Liver (tissue), 9 donors: Measurements from ENCODE around the gene CFAP61. TPM values are rescaled to one million over a fixed set of nuclear protein-coding genes. Genes with fewer than 3 reads are reported as not detected.

Source experiments
- DNase-seq: peaks from one replicate; pipeline ENCODE4 v3.0.0-alpha.2; 2017; ENCODE audit warnings: low spot score
- H3K27ac ChIP-seq, 2 donors: one replicate each; pipeline ENCODE4 v1.7.0; 2013; ENCODE audit warnings: inconsistent platforms in 2 of 2, low read length in 2 of 2, control low read depth in 1 of 2, low read depth in 1 of 2, mild to moderate bottlenecking in 1 of 2
- H3K27me3 ChIP-seq, 4 donors: one replicate each; pipeline versions ENCODE4 v1.6.1 to v1.7.0; 2013; ENCODE audit warnings: low read length in 3 of 4, inconsistent platforms in 1 of 4, mild to moderate bottlenecking in 1 of 4, moderate library complexity in 1 of 4; ENCODE audit not compliant: control insufficient read depth in 4 of 4, insufficient read depth in 4 of 4
- H3K36me3 ChIP-seq, 4 donors: one replicate each; pipeline versions ENCODE4 v1.6.1 to v1.7.0; 2013; ENCODE audit warnings: low read length in 3 of 4, mild to moderate bottlenecking in 3 of 4, low read depth in 1 of 4, moderate library complexity in 1 of 4; ENCODE audit not compliant: control insufficient read depth in 4 of 4, insufficient read depth in 3 of 4
- H3K4me1 ChIP-seq, 4 donors: one replicate each; pipeline versions ENCODE4 v1.6.1 to v1.7.0; 2013; ENCODE audit warnings: low read length in 3 of 4, mild to moderate bottlenecking in 3 of 4, moderate library complexity in 1 of 4; ENCODE audit not compliant: control insufficient read depth in 4 of 4, insufficient read depth in 4 of 4
- H3K4me3 ChIP-seq, 3 donors: one replicate each; pipeline versions ENCODE4 v1.6.1 to v1.7.0; 2013; ENCODE audit warnings: low read length in 3 of 3, control low read depth in 1 of 3, low read depth in 1 of 3, mild to moderate bottlenecking in 1 of 3
- H3K9ac ChIP-seq, 2 donors: one replicate each; pipeline ENCODE4 v1.7.0; 2013; ENCODE audit warnings: low read length in 2 of 2, mild to moderate bottlenecking in 2 of 2, moderate library complexity in 2 of 2, control low read depth in 1 of 2, low read depth in 1 of 2
- H3K9me3 ChIP-seq, 4 donors: one replicate each; pipeline versions ENCODE4 v1.6.1 to v1.7.0; 2013; ENCODE audit warnings: low read length in 3 of 4; ENCODE audit not compliant: control insufficient read depth in 4 of 4
- EGR1 ChIP-seq, 2 donors: IDR thresholded peaks; 2 replicates each; pipeline ENCODE4 v1.6.1; 2016 to 2018; ENCODE audit warnings: antibody characterized with exemption in 2 of 2, low read depth in 2 of 2
- FOXA1 ChIP-seq: IDR thresholded peaks from 2 replicates; pipeline ENCODE4 v1.6.1; 2016; ENCODE audit warnings: antibody characterized with exemption
- FOXA2 ChIP-seq: IDR thresholded peaks from 2 replicates; pipeline ENCODE4 v1.6.1; 2016; ENCODE audit warnings: antibody characterized with exemption
- GABPA ChIP-seq, 2 donors: IDR thresholded peaks in 1 of 2; conservative IDR thresholded peaks in 1 of 2; 2 replicates each; pipeline ENCODE4 v1.6.1; 2016; ENCODE audit warnings: antibody characterized with exemption in 2 of 2, mild to moderate bottlenecking in 1 of 2, moderate library complexity in 1 of 2
- HNF4A ChIP-seq, 2 donors: conservative IDR thresholded peaks; 2 replicates each; pipeline ENCODE4 v1.6.1; 2016; ENCODE audit warnings: antibody characterized with exemption in 2 of 2, mild to moderate bottlenecking in 2 of 2
- HNF4G ChIP-seq: IDR thresholded peaks from 2 replicates; pipeline ENCODE4 v1.6.1; 2016; ENCODE audit warnings: antibody characterized with exemption
- JUND ChIP-seq, 2 donors: IDR thresholded peaks; 2 replicates each; pipeline ENCODE4 v1.6.1; 2016; ENCODE audit warnings: antibody characterized with exemption in 2 of 2
- MAX ChIP-seq: IDR thresholded peaks from 2 replicates; pipeline ENCODE4 v1.6.1; 2016; ENCODE audit warnings: antibody characterized with exemption
- NR2F2 ChIP-seq: IDR thresholded peaks from 2 replicates; pipeline ENCODE4 v1.6.1; 2016; ENCODE audit warnings: antibody characterized with exemption
- RAD21 ChIP-seq, 2 donors: IDR thresholded peaks; 2 replicates each; pipeline ENCODE4 v1.6.1; 2016; ENCODE audit warnings: antibody characterized with exemption in 2 of 2, mild to moderate bottlenecking in 2 of 2
- RXRA ChIP-seq, 2 donors: IDR thresholded peaks; 2 replicates each; pipeline ENCODE4 v1.6.1; 2017 to 2018; ENCODE audit warnings: antibody characterized with exemption in 2 of 2, mild to moderate bottlenecking in 1 of 2
- SP1 ChIP-seq: IDR thresholded peaks from 2 replicates; pipeline ENCODE4 v1.6.1; 2018; ENCODE audit warnings: antibody characterized with exemption, mild to moderate bottlenecking
- TAF1 ChIP-seq: conservative IDR thresholded peaks from 2 replicates; pipeline ENCODE4 v1.6.1; 2016; ENCODE audit warnings: antibody characterized with exemption, mild to moderate bottlenecking
- YY1 ChIP-seq: IDR thresholded peaks from 2 replicates; pipeline ENCODE4 v1.6.1; 2016; ENCODE audit warnings: antibody characterized with exemption, mild to moderate bottlenecking
- WGBS: extraction: QIAGEN DNeasy Blood & Tissue Kit; methylation state at CpG from one replicate; pipeline ENCODE4 v1.1.7; 2013; 5-methylcytosine and 5-hydroxymethylcytosine counted together
- polyA plus RNA-seq, 2 donors: library from polyadenylated mRNA; stranded (reverse) in 1 of 2; unstranded in 1 of 2; fragments of 200-250 nt in 1 of 2; fragments of >200 nt in 1 of 2; fragmentation: Nextera tagmentation in 1 of 2; extraction: Ambion mirVana in 1 of 2; gene quantifications; one replicate each; pipeline versions ENCODE4 v1.2.1 to v1.2.3, GENCODE V29; 2013 to 2015
- total RNA-seq, 2 donors: library from RNA; depleted of rRNA; stranded (reverse); fragments of >200 nt; gene quantifications; one replicate each; pipeline ENCODE4 v1.2.3, GENCODE V29; 2014
- TF ChIP-seq, protein P1 (sequence below): IDR thresholded peaks from 2 replicates; pipeline ENCODE4 v1.6.1; 2016; ENCODE audit warnings: antibody characterized with exemption
- TF ChIP-seq, protein P2 (sequence below): fragments of 150-350 bp; IDR thresholded peaks from 2 replicates; pipeline ENCODE4 v1.5.1; 2017; ENCODE audit warnings: improper control_type of control experiment, low read depth, low read length; ENCODE audit not compliant: missing input control
- TF ChIP-seq, protein P3 (sequence below): IDR thresholded peaks from 2 replicates; pipeline ENCODE4 v1.6.1; 2016; ENCODE audit warnings: antibody characterized with exemption
- donor health status: healthy.
- donor health status: healthy.
- donor health status: healthy.
- donor health status: healthy.
- donor health status: healthy.

The CFAP61 gene
- total and polyA plus RNA-seq, 4 donors = 0.05 TPM; not detected in 3

GRCh38 chr20:20226554-20226953 is 174.2 kb downstream of the CFAP61 start:
- no peak for DNase-seq
- Histone ChIP-seq H3K4me3 (no peak overlapping the region), H3K27ac (no peak overlapping the region), H3K4me1 (no peaks in the 10 kb centered on the region), H3K9ac (no peak overlapping the region), H3K27me3 (no peaks in the 10 kb centered on the region), H3K36me3 (no peaks in the 10 kb centered on the region), H3K9me3 (no peaks in the 10 kb centered on the region)
- no peak for TF ChIP-seq RXRA (IDR thresholded peaks at IDR 0.05)
- no peak for TF ChIP-seq MAX
- TF ChIP-seq, protein P1, sequence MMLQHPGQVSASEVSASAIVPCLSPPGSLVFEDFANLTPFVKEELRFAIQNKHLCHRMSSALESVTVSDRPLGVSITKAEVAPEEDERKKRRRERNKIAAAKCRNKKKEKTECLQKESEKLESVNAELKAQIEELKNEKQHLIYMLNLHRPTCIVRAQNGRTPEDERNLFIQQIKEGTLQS = no peak
- TF ChIP-seq HNF4G = no peak
- TF ChIP-seq HNF4A (conservative IDR thresholded peaks at IDR 0.05) = no peak
- no peak for TF ChIP-seq SP1
- no peak for TF ChIP-seq EGR1 (IDR thresholded peaks at IDR 0.05; ENCODE audit: low read depth in 2 of 2)
- TF ChIP-seq GABPA (IDR thresholded peaks at IDR 0.05 in 1 of 2, conservative IDR thresholded peaks at IDR 0.05 in 1 of 2) = no peak
- TF ChIP-seq, protein P2, sequence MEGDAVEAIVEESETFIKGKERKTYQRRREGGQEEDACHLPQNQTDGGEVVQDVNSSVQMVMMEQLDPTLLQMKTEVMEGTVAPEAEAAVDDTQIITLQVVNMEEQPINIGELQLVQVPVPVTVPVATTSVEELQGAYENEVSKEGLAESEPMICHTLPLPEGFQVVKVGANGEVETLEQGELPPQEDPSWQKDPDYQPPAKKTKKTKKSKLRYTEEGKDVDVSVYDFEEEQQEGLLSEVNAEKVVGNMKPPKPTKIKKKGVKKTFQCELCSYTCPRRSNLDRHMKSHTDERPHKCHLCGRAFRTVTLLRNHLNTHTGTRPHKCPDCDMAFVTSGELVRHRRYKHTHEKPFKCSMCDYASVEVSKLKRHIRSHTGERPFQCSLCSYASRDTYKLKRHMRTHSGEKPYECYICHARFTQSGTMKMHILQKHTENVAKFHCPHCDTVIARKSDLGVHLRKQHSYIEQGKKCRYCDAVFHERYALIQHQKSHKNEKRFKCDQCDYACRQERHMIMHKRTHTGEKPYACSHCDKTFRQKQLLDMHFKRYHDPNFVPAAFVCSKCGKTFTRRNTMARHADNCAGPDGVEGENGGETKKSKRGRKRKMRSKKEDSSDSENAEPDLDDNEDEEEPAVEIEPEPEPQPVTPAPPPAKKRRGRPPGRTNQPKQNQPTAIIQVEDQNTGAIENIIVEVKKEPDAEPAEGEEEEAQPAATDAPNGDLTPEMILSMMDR = no peak
- TF ChIP-seq, protein P3, sequence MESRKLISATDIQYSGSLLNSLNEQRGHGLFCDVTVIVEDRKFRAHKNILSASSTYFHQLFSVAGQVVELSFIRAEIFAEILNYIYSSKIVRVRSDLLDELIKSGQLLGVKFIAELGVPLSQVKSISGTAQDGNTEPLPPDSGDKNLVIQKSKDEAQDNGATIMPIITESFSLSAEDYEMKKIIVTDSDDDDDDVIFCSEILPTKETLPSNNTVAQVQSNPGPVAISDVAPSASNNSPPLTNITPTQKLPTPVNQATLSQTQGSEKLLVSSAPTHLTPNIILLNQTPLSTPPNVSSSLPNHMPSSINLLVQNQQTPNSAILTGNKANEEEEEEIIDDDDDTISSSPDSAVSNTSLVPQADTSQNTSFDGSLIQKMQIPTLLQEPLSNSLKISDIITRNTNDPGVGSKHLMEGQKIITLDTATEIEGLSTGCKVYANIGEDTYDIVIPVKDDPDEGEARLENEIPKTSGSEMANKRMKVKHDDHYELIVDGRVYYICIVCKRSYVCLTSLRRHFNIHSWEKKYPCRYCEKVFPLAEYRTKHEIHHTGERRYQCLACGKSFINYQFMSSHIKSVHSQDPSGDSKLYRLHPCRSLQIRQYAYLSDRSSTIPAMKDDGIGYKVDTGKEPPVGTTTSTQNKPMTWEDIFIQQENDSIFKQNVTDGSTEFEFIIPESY = no peak
- no peak for TF ChIP-seq FOXA2
- TF ChIP-seq TAF1 = no peak
- no peak for TF ChIP-seq NR2F2
- TF ChIP-seq JUND (IDR thresholded peaks at IDR 0.05) = no peak
- no peak for TF ChIP-seq FOXA1
- 83% methylated on average over 6 of the region's 6 CpGs for WGBS

- Histone ChIP-seq H3K27ac (no peak overlapping the region), H3K9ac (no peak overlapping the region), H3K27me3 (no peaks in the 10 kb centered on the region), H3K4me1 (no peaks in the 10 kb centered on the region), H3K36me3 (no peaks in the 10 kb centered on the region), H3K9me3 (no peaks in the 10 kb centered on the region), H3K4me3 (no peak overlapping the region)
- WGBS = 94% methylated on average over 2 of the region's 2 CpGs
- no peak for DNase-seq
- TF ChIP-seq, protein P2 = no peak
- no peak for TF ChIP-seq RAD21 (IDR thresholded peaks at IDR 0.05)
- TF ChIP-seq FOXA2 = no peak
- TF ChIP-seq YY1 = no peak
Observed at GRCh38 chr20:20227013-20227571, 174.8 kb downstream of the CFAP61 start.
